H1 (cell line): Measurements from ENCODE around the gene PEAK3.

Source experiments
- EGR1 ChIP-seq: IDR thresholded peaks from 2 replicates; pipeline ENCODE4 v1.6.1; 2011; ENCODE audit warnings: low read depth, low read length, borderline replicate concordance
- EP300 ChIP-seq, 2 experiments: IDR thresholded peaks; 1 replicate in 1 of 2; 2 replicates in 1 of 2; pipeline ENCODE4 v1.6.1; 2011 to 2012; ENCODE audit warnings: low read depth in 2 of 2, low read length in 2 of 2, mild to moderate bottlenecking in 2 of 2, borderline replicate concordance in 1 of 2, inconsistent platforms in 1 of 2, moderate library complexity in 1 of 2
- EZH2 ChIP-seq: fragments of 200-600 bp; sonication (generic); IDR thresholded peaks from 2 replicates; pipeline ENCODE4 v1.7.1; 2012; ENCODE audit warnings: low read depth, mild to moderate bottlenecking, moderate library complexity, low read length, inconsistent platforms; ENCODE audit not compliant: severe bottlenecking
- JUN ChIP-seq: IDR thresholded peaks from 2 replicates; pipeline ENCODE4 v1.6.1; 2011; ENCODE audit warnings: low read depth, mild to moderate bottlenecking, improper control_type of control experiment, low read length
- JUND ChIP-seq: IDR thresholded peaks from 2 replicates; pipeline ENCODE4 v1.6.1; 2011; ENCODE audit warnings: mild to moderate bottlenecking, improper control_type of control experiment, low read length
- KDM4A ChIP-seq: IDR thresholded peaks from one replicate; pipeline ENCODE4 v1.7.1; 2012; ENCODE audit warnings: low read depth, mild to moderate bottlenecking, moderate library complexity, low read length, inconsistent platforms; ENCODE audit not compliant: severe bottlenecking
- NANOG ChIP-seq: IDR thresholded peaks from 2 replicates; pipeline ENCODE4 v1.6.1; 2011; ENCODE audit warnings: low read length, low read depth, mild to moderate bottlenecking, inconsistent platforms; ENCODE audit not compliant: insufficient read depth, poor library complexity, severe bottlenecking
- PHF8 ChIP-seq: fragments of 200-600 bp; sonication (generic); conservative IDR thresholded peaks from 2 replicates; pipeline ENCODE4 v1.7.1; 2012; ENCODE audit warnings: low read depth, mild to moderate bottlenecking, inconsistent platforms, low read length, moderate library complexity
- POLR2A ChIP-seq, 2 experiments: IDR thresholded peaks; 1 replicate in 1 of 2; 2 replicates in 1 of 2; pipeline ENCODE4 v1.6.1; 2011; ENCODE audit warnings: low read depth in 2 of 2, low read length in 2 of 2, mild to moderate bottlenecking in 2 of 2; ENCODE audit errors: control extremely low read depth in 1 of 2
- RAD21 ChIP-seq, 2 experiments: IDR thresholded peaks in 1 of 2; conservative IDR thresholded peaks in 1 of 2; 2 replicates each; pipeline ENCODE4 v1.6.1; 2011; ENCODE audit warnings: low read depth in 2 of 2, low read length in 2 of 2, improper control_type of control experiment in 1 of 2, inconsistent platforms in 1 of 2, mild to moderate bottlenecking in 1 of 2, moderate library complexity in 1 of 2
- TAF1 ChIP-seq: IDR thresholded peaks from 2 replicates; pipeline ENCODE4 v1.6.1; 2011; ENCODE audit warnings: mild to moderate bottlenecking, low read depth, low read length
- YY1 ChIP-seq: IDR thresholded peaks from 2 replicates; pipeline ENCODE4 v1.6.1; 2011; ENCODE audit warnings: low read depth, mild to moderate bottlenecking, low read length
- ZNF274 ChIP-seq: IDR thresholded peaks from 2 replicates; pipeline ENCODE4 v1.7.0; 2012; ENCODE audit warnings: low read length, borderline replicate concordance; ENCODE audit errors: extremely low read depth
- TF ChIP-seq, protein P1 (sequence below), 3 experiments: IDR thresholded peaks; 1 replicate in 2 of 3; 2 replicates in 1 of 3; pipeline versions ENCODE4 v1.5.1 to v1.6.1; 2011; ENCODE audit warnings: low read length in 3 of 3, mild to moderate bottlenecking in 3 of 3, inconsistent platforms in 2 of 3, low read depth in 1 of 3, moderate library complexity in 1 of 3; ENCODE audit not compliant: insufficient read depth in 1 of 3; ENCODE audit errors: control extremely low read depth in 1 of 3

DNA sequence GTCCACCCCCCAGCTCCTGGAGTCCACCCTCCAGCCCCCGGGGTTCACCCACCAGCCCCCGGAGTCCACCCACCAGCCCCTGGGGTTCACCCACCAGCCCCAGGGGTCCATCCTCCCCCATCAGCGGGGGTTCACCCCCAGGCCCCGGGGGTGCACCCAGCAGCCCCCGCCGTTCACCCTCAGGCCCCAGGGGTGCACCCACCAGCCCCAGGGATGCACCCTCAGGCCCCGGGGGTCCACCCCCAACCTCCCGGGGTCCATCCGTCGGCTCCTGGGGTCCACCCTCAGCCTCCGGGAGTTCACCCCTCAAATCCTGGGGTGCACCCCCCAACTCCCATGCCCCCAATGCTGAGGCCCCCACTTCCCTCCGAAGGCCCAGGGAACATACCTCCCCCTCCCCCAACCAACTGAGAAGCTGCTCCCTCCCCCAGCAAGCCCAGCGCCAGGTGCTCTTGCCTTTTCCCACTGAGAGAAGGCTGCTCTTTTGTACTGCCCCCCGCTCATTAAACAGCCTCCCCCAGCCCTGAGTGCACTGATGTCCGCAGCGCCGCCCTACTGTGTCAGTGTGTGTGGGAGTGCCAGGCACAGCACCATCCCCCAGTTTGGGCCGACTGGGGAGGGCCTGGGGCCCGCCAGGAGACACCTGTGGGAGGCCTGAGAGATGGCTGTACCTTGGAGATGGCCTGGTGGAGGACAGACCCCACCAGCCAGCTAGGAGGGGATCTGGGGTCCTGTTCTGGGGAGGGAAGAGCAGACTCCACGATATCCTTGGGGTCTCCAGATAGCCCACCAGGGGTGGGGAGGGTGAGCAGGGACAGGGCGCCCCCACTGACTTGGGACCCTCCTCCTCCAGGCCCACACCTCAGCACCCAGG lies 33.6 kb downstream of the PEAK3 start:
- TF ChIP-seq, protein P1, sequence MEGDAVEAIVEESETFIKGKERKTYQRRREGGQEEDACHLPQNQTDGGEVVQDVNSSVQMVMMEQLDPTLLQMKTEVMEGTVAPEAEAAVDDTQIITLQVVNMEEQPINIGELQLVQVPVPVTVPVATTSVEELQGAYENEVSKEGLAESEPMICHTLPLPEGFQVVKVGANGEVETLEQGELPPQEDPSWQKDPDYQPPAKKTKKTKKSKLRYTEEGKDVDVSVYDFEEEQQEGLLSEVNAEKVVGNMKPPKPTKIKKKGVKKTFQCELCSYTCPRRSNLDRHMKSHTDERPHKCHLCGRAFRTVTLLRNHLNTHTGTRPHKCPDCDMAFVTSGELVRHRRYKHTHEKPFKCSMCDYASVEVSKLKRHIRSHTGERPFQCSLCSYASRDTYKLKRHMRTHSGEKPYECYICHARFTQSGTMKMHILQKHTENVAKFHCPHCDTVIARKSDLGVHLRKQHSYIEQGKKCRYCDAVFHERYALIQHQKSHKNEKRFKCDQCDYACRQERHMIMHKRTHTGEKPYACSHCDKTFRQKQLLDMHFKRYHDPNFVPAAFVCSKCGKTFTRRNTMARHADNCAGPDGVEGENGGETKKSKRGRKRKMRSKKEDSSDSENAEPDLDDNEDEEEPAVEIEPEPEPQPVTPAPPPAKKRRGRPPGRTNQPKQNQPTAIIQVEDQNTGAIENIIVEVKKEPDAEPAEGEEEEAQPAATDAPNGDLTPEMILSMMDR (IDR thresholded peaks at IDR 0.05; ENCODE audit: control extremely low read depth in 1 of 3, insufficient read depth in 1 of 3, low read depth in 1 of 3, low read length in 3 of 3): no peak
- TF ChIP-seq KDM4A (no peak), JUN (no peak), RAD21 (IDR thresholded peaks at IDR 0.05 in 1 of 2, conservative IDR thresholded peaks at IDR 0.05 in 1 of 2; ENCODE audit: low read depth in 2 of 2, low read length in 2 of 2) (no peak), NANOG (no peak), PHF8 (no peak), POLR2A (IDR thresholded peaks at IDR 0.05; ENCODE audit: control extremely low read depth in 1 of 2, low read depth in 2 of 2, low read length in 2 of 2) (no peak), ZNF274 (no peak), JUND (no peak), EGR1 (no peak), EP300 (IDR thresholded peaks at IDR 0.05; ENCODE audit: borderline replicate concordance in 1 of 2, low read depth in 2 of 2, low read length in 2 of 2) (no peak), TAF1 (no peak), EZH2 (no peak), YY1 (no peak)
